ENCODE measurements around the gene SH3D19.

SH3D19 gene

GRCh38 chr4:151169900-151170299, 155.5 kb downstream of the SH3D19 start:
- Histone ChIP-seq H3K9ac (ENCODE audit: low read depth, low read length, poor library complexity, severe bottlenecking) (no peak overlapping the region), H2AFZ (ENCODE audit: low read length) (no peak overlapping the region), H3K36me3 (ENCODE audit: insufficient read depth, low read length) (no peaks in the 10 kb centered on the region), H3K27me3 (ENCODE audit: insufficient read depth, low read length, poor library complexity, severe bottlenecking) (no peaks in the 10 kb centered on the region), H3K4me3 (ENCODE audit: low read length, poor library complexity, severe bottlenecking) (no peak overlapping the region), H3F3A (ENCODE audit: low read depth) (no peaks in the 10 kb centered on the region), H3K9me2 (replicated peaks; ENCODE audit: low read depth, low read length) (no peaks in the 10 kb centered on the region), H4K20me1 (ENCODE audit: insufficient read depth, low read length, poor library complexity, severe bottlenecking) (no peaks in the 10 kb centered on the region), H3K4me1 (ENCODE audit: insufficient read depth, low read length, poor library complexity, severe bottlenecking) (no peaks in the 10 kb centered on the region), H3K4me2 (ENCODE audit: low read depth, low read length, poor library complexity, severe bottlenecking) (no peak overlapping the region), H3K9me3 (ENCODE audit: insufficient read depth, low read depth, low read length) (no peaks in the 10 kb centered on the region), H3K79me2 (ENCODE audit: insufficient read depth, low read length) (no peaks in the 10 kb centered on the region)
- no peak for TF ChIP-seq CTCF (conservative IDR thresholded peaks at IDR 0.05; ENCODE audit: low read length)
- TF ChIP-seq EZH2phosphoT487 (IDR thresholded peaks at IDR 0.05; ENCODE audit: borderline replicate concordance): no peak

- H3K36me3 ChIP-seq (ENCODE audit: insufficient read depth, low read length): no peaks in the 10 kb centered on the region
- no peak overlapping the region for H3K4me3 ChIP-seq (ENCODE audit: low read length, poor library complexity, severe bottlenecking)
- H2AFZ ChIP-seq (ENCODE audit: low read length): no peak overlapping the region
- H3K27me3 ChIP-seq (ENCODE audit: insufficient read depth, low read length, poor library complexity, severe bottlenecking): no peaks in the 10 kb centered on the region
- TF ChIP-seq EZH2phosphoT487 (IDR thresholded peaks at IDR 0.05; ENCODE audit: borderline replicate concordance): no peak
- no peak for TF ChIP-seq CTCF (conservative IDR thresholded peaks at IDR 0.05; ENCODE audit: low read length)
- no peaks in the 10 kb centered on the region for H4K20me1 ChIP-seq (ENCODE audit: insufficient read depth, low read length, poor library complexity, severe bottlenecking)
- H3K9ac ChIP-seq (ENCODE audit: low read depth, low read length, poor library complexity, severe bottlenecking): no peak overlapping the region
- H3K4me1 ChIP-seq (ENCODE audit: insufficient read depth, low read length, poor library complexity, severe bottlenecking): no peaks in the 10 kb centered on the region
- no peaks in the 10 kb centered on the region for H3F3A ChIP-seq (ENCODE audit: low read depth)
- H3K79me2 ChIP-seq (ENCODE audit: insufficient read depth, low read length): no peaks in the 10 kb centered on the region
- H3K4me2 ChIP-seq (ENCODE audit: low read depth, low read length, poor library complexity, severe bottlenecking): no peak overlapping the region
- H3K9me2 ChIP-seq (replicated peaks; ENCODE audit: low read depth, low read length): no peaks in the 10 kb centered on the region
- no peaks in the 10 kb centered on the region for H3K9me3 ChIP-seq (ENCODE audit: insufficient read depth, low read depth, low read length)
These were observed 156.2 kb downstream of the SH3D19 start for GRCh38 chr4:151169223-151169622.

- H3K4me1 ChIP-seq (ENCODE audit: insufficient read depth, low read length, poor library complexity, severe bottlenecking): no peaks in the 10 kb centered on the region
- H2AFZ ChIP-seq (ENCODE audit: low read length): no peak overlapping the region
- H3F3A ChIP-seq (ENCODE audit: low read depth): no peaks in the 10 kb centered on the region
- H3K4me2 ChIP-seq (ENCODE audit: low read depth, low read length, poor library complexity, severe bottlenecking): no peak overlapping the region
- no peaks in the 10 kb centered on the region for H3K36me3 ChIP-seq (ENCODE audit: insufficient read depth, low read length)
- no peak overlapping the region for H3K4me3 ChIP-seq (ENCODE audit: low read length, poor library complexity, severe bottlenecking)
- no peaks in the 10 kb centered on the region for H3K79me2 ChIP-seq (ENCODE audit: insufficient read depth, low read length)
- TF ChIP-seq EZH2phosphoT487 (IDR thresholded peaks at IDR 0.05; ENCODE audit: borderline replicate concordance) (no peak), CTCF (conservative IDR thresholded peaks at IDR 0.05; ENCODE audit: low read length) (no peak)
- H3K9me2 ChIP-seq (replicated peaks; ENCODE audit: low read depth, low read length): no peaks in the 10 kb centered on the region
- H4K20me1 ChIP-seq (ENCODE audit: insufficient read depth, low read length, poor library complexity, severe bottlenecking): no peaks in the 10 kb centered on the region
- no peak overlapping the region for H3K9ac ChIP-seq (ENCODE audit: low read depth, low read length, poor library complexity, severe bottlenecking)
- no peaks in the 10 kb centered on the region for H3K27me3 ChIP-seq (ENCODE audit: insufficient read depth, low read length, poor library complexity, severe bottlenecking)
- no peaks in the 10 kb centered on the region for H3K9me3 ChIP-seq (ENCODE audit: insufficient read depth, low read depth, low read length)
These were observed 157.8 kb downstream of the SH3D19 start for GRCh38 chr4:151167561-151167960.

Measured in Loucy (cell line).